Head of caudate nucleus (tissue), 42 donors: ENCODE data around the gene IZUMO4.
"Not testable (repeated sequence)": the region's sequence is repeated elsewhere in the genome, so short reads cannot be mapped to it uniquely, and the experiment has no call there.

Source experiments
- DNase-seq, 42 donors: peaks; one replicate each; pipeline versions ENCODE4 v3.0.0 to v3.0.0-alpha.2; 2020 to 2021; ENCODE audit warnings: mixed read lengths in 7 of 42
- intact Hi-C: fragments of 100-400 bp; cut with DNase I; formaldehyde crosslinking; loops from one replicate; pipeline ENCODE4 v1.15.0; 2022

The IZUMO4 gene

DNA sequence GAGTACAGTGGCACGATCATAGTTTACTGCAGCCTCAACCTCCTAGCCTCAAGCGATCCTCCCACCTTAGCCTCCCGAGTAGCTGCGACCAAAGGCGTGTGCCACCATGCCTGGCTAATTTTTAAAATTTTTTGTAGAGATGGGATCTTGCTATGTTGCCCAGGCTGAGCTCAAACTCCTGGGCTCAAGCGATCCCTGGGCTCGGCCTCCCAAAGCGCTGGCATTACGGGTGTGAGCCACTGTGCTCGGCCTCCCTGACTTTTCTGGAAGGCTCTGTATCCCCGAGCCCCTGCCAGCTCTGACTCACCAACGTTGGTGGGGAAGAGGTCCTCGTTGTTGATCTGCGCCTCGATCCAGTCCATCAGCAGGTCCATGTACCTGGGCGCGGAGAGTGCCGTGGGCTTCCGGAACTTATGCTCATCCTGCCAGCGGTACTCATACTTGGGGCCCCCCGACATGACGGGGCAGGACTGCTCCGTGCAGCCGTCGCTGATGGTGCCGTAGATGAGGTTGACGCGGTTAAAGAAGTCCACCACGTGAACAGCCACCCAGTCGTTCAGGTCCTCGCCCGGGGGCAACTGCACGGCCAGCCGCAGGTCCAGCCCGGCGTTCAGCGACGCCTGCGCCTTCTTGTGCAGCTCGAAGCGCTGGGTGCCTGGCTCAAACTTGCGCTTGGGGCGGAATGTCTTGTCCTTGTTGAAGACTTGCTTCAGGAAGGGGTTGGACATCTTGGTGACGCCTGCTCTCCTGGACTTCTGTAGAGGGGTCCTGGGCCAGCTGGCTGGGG lies 18.7 kb upstream of the IZUMO4 start:
- intact Hi-C loops: no loop called here
- no peak for DNase-seq

DNA sequence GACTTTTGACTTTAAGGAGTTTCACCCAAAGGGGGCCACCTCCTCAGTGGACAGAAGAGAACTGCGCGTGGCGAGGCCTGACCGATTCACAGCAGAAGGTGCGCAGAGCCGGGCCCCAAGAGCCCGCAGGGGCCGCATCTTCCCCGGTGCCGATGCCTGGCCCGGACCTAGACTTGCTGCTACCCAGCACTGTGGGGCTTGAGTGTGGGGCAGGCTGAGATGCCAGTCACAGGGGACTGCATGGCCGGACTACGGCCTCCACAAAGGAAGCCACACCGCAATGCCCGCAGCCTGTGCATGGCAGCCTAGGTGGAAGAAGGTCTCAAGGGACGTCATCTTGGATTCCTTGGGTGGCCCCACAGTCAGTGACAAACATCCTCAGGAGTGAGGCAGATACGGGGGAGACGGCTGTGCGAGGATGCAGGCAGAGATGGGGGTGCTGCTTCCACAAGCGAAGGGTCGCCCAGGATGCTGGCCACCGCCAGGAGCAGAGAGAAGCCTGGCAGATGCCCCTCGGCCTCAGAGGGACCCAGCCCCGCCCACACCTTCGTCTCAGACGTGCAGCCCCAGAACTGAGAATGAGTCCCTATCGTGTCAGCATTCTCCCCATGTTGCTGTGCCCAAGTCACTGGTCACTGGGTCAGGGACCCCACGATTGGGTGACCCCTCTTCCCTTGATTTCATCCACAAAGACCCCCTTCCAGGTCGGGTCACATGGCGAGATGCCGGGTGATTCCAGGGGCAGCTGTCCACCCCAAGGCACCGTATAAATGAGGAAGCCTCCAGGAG lies 17.4 kb upstream of the IZUMO4 start:
- no peak for DNase-seq
- intact Hi-C loops: no loop called here

DNA sequence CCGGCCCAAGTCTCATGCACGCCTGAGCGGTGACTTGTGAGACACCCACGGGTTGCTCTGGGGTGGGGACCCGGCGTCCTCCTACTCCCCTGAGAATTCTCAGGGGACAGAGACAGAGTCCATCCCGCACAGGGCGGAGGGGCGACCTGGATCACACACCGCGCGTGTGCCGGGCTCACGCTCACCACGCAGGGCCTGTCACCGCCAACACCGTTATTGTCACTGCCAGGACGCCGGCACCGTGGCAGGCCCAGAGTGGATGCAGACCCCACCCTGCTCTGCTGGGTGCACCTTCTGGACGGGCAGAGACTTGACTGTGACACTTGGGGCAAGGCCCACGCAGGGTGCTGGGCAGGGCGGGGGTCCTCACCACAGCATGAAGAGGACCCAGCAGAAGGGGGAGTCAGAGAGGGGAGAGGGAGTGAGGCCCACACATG lies 16.8 kb upstream of the IZUMO4 start:
- intact Hi-C loops: no loop called here
- no peak for DNase-seq

DNA sequence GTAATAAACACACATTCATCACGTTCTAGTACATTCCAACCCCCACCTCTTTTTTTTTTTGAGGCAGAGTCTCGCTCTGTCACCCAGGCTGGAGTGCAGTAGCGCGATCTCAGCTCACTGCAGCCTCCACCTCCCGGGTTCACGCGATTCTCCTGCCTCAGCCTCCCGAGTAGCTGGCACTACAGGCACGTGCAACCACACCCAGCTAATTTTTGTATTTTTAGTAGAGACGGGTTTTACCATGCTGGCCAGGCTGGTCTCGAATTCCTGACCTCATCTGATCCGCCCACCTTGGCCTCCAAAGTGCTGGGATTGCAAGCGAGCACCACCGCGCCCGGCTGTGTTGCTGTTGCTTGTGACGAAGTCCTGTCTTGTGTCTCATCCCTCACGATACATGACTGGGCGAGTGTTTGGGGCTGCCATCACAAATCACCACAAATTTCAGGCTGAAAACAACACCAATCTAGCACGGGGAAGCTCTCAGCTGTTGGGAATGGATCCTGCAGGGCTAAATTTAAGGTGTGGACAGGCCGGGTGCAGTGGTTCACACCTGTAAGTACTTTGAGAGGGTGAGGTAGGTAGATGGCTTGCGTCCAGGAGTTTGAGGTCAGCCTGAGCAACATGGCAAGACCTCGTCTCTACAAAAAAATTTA lies 16.3 kb upstream of the IZUMO4 start:
- intact Hi-C loops: no loop called here
- no peak for DNase-seq

DNA sequence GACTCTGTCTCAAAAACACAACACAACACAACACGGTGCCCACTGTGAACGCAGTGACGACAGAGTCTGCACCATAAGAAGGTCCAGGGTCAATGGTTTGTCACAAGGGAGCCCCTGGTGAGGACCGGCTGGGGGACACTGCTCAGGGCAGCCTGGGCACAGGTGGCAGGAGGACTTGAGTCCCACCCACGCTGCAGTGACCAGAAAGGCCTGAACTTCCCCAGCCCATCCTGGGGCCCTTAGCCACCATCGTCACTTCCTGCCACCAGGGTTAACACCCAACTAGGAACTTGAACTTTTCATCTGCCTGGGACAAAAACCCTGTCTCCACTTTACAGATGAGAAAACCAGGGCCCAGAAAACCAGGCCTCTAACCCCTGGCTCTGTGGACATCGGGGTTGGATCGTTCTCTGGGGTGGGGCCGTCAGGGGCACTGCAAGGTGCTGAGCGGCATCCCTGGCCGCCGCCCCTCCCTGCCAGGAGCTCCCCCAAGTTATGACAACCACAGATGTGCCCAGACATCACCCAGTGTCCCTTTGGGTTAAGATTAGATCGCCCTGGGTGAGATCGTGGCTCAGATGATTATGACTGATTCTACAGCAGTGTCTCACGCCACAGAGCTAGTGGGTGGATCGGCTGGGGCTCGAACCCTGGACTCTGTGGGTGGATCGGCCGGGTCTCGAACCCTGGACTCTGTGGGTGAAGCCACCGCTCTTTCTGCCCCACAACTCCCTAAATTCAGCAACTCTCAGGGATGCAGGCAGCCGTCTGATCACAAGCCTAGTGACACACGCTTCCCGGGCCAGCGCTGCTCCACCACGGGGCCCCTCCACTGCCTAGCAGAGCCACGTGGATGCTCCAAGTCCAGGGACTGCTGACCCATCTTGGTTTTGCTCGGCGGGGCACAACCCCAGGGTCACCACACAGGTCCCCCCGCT lies 14.6 kb upstream of the IZUMO4 start:
- DNase-seq: no peak
- intact Hi-C loops: no loop called here

DNA sequence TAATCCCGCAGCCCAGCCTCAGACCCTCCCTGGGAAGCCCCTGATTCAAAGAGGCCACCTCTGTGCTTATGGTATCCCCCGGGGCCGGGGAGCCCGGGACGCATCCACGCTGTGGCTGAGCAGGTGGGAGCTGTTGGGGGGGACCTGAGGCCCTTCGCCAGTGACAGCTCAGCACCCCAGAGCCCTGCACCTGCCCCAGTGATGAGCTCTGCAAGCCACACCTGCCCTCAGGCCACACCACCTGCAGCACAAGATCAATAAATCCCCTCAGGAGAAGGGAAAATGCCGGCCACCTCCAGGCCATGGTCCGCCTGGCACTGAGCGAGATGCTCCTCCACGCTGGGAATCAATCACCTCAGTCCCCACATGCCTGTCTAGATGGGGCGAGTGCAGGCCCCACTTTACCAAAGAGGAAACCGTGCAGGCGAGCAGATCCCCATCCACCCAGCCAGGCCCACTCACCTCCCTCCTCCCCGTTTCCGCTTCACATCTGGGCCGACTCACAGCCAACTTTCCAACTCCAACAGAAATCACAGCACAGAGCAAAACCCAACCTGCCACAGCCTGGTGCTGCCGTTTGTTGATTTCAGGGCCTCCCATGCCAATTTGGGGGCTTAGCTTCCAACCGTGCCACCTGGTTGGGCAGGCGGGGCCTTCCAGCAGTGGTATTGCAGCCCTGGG lies 13.4 kb upstream of the IZUMO4 start:
- intact Hi-C loops: no loop called here
- DNase-seq: no peak

DNA sequence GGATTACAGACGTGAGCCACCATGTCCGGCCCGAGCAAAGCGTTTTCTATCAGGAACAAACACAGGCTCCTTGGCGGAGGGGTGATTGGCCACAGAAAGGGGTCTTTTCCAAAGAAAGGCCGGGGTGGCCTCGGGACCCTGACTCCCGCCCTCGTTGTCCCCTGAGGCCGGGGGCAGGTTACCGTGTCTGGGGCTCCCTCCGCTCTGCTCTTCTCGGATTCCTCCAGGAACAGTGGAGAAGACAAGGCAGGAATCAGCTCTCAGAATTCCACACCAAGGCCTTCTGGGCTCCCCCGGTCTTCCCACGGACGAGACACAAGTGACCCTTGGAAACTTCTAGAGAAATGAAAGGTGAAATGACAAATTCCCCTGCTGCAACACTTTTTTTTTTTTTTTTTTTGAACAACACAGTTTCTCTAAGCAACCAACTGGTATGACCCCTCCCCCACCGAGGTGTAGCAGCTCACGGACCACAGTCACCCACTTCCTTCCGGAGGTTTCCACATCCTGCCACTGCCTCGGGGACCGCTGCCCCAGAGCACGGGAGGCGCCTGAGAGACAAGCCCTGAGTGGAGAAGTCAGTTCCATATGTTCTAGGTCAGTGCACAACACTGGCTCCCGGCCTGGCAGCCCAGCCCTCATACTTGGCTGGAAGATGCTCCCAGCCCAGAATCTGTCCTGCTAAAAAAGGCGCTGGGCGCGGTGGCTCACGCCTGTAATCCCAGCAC lies 11.6 kb upstream of the IZUMO4 start:
- DNase-seq: peak in 10 of 42 donors; percentile 29 to 68 (median 50)
- intact Hi-C loops: no loop called here

DNA sequence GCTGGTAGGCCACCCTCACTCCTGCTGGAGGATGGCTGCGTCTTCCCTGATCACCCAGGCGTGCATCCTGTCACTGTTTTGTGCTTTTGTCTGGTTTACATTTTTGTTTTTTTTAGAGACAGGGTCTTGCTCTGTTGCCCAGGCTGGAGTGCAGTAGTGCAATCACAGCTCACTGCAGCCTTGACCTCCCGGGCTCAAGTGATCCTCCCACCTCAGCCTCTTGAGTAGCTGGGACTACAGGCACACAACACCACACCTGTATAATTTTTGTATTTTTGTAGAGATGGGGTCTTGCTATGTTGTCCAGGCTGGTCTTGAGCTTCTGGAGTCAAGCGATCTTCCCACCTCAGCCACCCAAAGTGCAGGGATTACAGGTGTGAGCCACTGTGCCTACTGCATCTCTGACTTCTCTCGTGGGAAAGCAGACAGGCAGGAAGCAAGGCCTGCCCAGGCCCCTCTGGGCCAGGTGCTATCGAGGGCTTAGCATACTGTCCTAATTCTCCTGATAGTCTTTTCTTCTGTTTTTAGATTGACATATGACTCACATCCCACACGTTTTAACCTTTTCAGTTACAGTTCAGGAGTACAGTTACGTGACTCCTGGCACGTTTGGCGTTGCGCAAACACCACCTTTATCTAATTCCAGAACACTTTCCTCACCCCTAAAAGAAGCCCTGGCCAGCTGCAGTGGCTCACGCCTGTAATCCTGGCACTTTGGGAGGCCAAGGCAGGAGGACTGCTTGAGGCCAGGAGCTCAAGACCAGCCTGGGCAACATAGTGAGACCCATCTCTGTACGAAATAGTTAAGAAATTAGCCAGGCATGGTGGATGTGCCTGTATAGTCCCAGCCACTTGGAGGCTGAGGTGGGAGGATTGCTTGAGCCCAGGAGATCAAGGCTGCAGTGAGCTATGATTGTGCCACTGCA lies 9.8 kb upstream of the IZUMO4 start:
- DNase-seq, intact Hi-C loops: not testable (repeated sequence)

DNA sequence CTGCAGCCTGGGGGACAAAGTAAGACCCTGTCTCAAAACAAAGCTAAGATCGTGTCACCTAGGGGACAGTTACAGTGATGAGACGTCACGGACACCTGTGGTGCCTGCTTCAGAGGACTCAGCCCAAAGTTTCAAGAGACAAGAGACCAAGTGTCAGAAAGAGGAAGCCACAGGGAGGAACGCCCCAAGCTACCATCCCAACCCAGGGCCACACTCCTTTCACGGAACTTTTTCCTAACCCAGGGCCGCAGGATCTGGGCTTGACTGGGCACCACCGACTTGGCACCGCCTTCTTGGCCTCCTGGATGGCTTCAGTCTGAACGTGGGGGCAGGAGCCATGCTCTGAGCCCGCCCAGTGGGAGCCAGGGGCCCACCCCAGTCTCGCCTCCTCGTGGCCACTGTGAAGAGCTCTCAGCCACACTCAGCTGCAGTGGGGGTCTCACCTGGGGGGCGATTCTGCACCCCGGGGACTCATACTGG lies 9.1 kb upstream of the IZUMO4 start:
- no peak for DNase-seq
- intact Hi-C loops: no loop called here

DNA sequence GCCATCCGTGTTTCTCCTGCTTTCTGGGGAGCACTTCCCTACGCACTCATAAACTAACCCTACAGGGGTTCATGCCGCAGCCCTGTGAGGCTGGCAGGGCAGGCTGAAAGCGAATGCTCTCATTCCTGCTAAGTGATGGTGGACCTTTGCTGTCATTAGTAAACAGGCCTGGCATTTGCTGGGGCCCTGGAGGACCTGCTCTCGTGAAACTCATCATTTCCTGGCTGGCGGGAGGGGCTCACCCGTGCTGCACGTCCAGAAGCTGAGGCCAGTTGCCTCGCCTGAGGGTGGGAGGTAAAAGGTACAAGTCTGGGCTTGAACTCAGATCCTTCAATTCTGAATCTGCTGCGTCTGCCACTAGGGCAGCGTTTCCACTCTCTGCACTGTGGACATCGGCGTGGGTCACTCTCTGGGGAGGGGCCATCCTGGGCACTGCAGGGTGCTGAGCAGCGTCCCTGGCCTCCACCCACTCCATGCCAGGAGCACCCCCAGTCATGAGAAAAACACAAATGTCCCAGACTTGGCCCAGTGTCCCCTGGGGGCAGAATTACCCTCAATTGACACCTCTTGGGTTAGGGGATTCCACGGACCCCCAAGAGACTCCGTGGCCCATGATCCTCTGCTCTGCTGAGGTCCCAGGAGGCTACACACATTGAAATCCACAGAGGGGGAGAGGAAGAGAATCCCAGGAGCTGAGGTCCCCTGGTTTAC lies 7.6 kb upstream of the IZUMO4 start:
- intact Hi-C loops: no loop called here
- DNase-seq: no peak

DNA sequence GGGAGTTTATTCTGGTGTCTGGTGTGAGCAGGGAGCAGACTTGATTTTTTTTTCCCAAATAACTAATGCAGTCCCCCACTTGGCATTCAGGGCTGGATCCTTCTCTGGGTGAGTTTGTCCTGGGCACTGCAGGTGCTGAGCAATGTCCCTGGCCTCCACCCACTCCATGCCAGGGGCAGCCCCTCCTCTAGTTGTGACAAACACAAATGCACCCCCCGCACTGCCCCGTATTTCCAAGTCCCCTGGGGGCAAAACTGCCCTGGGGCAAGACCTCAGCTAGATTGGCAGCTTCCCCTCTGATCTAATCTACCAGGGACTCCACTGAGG lies 7.0 kb upstream of the IZUMO4 start:
- intact Hi-C loops: no loop called here

DNA sequence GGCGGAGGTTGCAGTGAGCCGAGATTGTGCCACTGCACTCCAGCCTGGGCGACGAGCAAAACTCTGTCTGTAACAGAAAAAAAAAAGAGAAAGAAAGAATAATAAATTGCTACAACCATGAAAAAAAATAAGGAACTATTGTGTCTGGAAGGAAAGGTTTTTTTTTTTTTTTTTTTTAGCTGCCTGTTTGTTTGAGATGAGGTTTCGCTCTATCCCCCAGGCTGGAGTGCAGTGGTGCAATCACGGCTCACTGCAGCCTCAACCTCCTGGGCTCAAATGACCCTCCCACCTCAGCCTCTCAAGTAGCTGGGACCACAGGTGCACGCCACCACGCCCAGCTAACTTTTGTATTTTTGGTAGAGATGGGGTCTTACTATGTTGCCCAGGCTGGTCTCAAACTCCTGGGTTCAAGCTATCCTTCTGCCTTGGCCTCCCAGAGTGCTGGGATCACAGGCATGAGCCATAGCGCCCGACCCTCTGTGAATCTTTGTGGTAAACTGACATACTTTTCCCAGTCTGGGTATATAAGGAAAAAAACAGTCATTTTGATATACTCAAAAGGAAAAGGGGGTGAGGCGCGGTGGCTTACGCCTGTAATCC lies 4.7 kb upstream of the IZUMO4 start:
- intact Hi-C loops, DNase-seq: not testable (repeated sequence)

More for the DNA sequence above, 7.0 kb upstream of the IZUMO4 start:
- DNase-seq: no peak

DNA sequence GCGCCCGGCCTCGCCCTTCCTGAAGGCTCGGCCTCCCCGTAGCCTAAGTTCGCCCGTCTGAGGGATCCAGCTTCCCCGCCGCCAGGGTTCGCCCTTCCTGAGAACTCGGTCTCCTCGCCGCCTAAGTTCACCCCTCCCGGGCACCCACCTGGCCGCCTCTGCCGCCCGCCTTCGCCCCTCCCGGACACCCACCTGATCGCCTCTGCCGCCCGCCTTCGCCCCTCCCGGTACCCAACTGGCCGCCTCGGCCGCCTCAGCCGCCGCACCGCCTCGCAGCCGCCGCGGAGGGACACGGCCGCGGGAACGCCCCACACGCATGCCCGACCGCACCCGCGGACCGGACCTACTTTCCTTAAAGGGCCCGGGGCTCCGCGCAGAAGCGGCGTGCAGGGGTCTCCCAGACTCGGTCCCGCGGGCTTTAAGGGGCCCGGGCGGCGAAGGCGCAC lies 658 bp upstream of the IZUMO4 start, which contains the start of gene MOB3A:
Gene MOB3A, minus strand, starts transcription at position 293 of the 446 bp plus-strand sequence. CDS start 17,766 bp downstream, outside the sequence.
- peak in 23 of 42 donors; percentile 61 to 93 (median 85) for DNase-seq

DNA sequence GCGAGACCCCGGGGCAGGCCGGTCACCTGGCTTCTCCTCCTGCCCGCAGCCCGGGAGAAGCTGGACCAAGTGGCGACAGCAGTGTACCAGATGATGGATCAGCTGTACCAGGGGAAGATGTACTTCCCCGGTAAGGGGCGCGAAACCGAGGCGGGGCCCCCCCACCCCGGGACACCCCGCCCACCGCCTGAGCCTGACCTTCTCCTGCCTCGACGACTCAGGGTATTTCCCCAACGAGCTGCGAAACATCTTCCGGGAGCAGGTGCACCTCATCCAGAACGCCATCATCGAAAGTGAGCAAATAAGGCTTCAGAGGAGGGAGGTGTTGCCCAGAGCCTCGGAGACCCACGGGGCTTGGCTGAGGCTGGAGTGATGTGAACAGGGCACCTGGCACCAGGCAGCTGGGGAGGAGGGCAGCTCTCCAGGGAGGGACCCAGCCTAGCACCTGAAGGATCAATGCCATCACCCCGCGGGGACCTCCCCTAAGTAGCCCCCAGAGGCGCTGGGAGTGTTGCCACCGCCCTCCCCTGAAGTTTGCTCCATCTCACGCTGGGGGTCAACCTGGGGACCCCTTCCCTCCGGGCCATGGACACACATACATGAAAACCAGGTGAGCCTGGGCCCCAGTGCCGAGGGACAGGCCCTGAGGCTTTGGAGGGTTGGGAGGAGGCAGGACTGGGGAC lies 629 bp downstream of the IZUMO4 start:
- intact Hi-C loops: no loop called here
- DNase-seq: no peak

More for the DNA sequence above, 658 bp upstream of the IZUMO4 start, which contains the start of gene MOB3A:
- intact Hi-C loops: no loop called here

DNA sequence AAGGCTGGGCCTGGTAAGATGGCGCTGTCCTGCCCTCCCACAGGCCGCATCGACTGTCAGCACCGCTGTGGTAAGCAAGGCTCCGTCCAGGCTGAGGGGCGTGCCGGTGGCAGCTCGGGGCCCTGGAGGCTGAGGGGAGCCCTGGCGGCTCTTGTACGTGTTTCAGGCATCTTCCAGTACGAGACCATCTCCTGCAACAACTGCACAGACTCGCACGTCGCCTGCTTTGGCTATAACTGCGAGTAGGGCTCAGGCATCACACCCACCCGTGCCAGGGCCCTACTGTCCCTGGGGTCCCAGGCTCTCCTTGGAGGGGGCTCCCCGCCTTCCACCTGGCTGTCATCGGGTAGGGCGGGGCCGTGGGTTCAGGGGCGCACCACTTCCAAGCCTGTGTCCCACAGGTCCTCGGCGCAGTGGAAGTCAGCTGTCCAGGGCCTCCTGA lies 1.2 kb downstream of the IZUMO4 start:
- intact Hi-C loops: no loop called here
- no peak for DNase-seq
